ENCODE data around the gene PCDHA9.

GRCh38 chr5:140857987-140858240 lies 9.7 kb downstream of the PCDHA9 start:
- TF ChIP-seq POLR2AphosphoS5 (IDR thresholded peaks at IDR 0.05; ENCODE audit: borderline replicate concordance, low read depth, low read length) (no peak), FOXP2 (optimal IDR thresholded peaks at IDR 0.05; ENCODE audit: control extremely low read depth, extremely low read length, insufficient read depth) (no peak), EZH2 (IDR thresholded peaks at IDR 0.05) (no peak)

All from SK-N-MC (cell line).